Mucosa of rectum (tissue), 2 donors: ENCODE measurements around the gene ZNF575.

Experiments used
- H3K27ac ChIP-seq, 2 donors: one replicate each; pipeline ENCODE4 v1.7.0; 2013; ENCODE audit warnings: inconsistent platforms in 2 of 2, low read depth in 2 of 2, low read length in 2 of 2
- H3K27me3 ChIP-seq, 2 donors: one replicate each; pipeline ENCODE4 v1.7.0; 2013; ENCODE audit warnings: low read length in 2 of 2; ENCODE audit not compliant: control insufficient read depth in 2 of 2, insufficient read depth in 2 of 2
- H3K36me3 ChIP-seq, 2 donors: one replicate each; pipeline ENCODE4 v1.7.0; 2013; ENCODE audit warnings: low read length in 2 of 2; ENCODE audit not compliant: control insufficient read depth in 2 of 2, insufficient read depth in 2 of 2
- H3K4me1 ChIP-seq, 2 donors: one replicate each; pipeline ENCODE4 v1.7.0; 2013; ENCODE audit warnings: low read length in 2 of 2, mild to moderate bottlenecking in 1 of 2; ENCODE audit not compliant: control insufficient read depth in 2 of 2, insufficient read depth in 2 of 2
- H3K4me3 ChIP-seq, 2 donors: one replicate each; pipeline ENCODE4 v1.7.0; 2013; ENCODE audit warnings: low read length in 2 of 2
- H3K9ac ChIP-seq, 2 donors: one replicate each; pipeline ENCODE4 v1.7.0; 2013; ENCODE audit warnings: low read length in 2 of 2, low read depth in 1 of 2, mild to moderate bottlenecking in 1 of 2
- H3K9me3 ChIP-seq, 2 donors: one replicate each; pipeline ENCODE4 v1.7.0; 2013; ENCODE audit warnings: low read length in 2 of 2; ENCODE audit not compliant: control insufficient read depth in 2 of 2
- donor health status: healthy.
- donor health status: Normal muscosa, but diverticular disease.

Gene ZNF575

DNA sequence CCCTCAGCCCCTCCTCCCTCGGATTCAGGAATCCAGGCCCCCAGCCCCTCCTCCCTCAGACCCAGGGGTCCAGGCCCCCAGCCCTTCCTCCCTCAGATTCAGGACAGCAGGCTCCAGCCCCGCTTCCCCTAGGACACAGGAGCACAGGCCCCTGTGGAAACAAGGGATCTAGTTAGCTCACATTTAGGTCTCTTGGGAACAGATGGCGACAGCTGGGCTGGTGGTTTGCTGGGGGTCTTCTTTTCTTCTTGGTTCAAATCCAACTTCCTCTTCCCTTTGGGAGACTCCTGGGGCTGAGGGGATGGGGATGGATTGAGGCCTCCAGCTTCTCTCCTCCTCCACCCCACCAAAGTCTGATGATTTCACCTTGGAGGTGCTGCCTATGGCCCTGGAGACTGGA, 19.6 kb downstream of the ZNF575 start:
- no peaks in the 10 kb centered on the region for H3K27me3 ChIP-seq
- no peak overlapping the region for H3K4me3 ChIP-seq
- H3K9me3 ChIP-seq, result no peaks in the 10 kb centered on the region
- peaks cover 29 to 40% of the 10 kb centered on the region in 2 donors for H3K36me3 ChIP-seq
- no peak overlapping the region for H3K9ac ChIP-seq
- no peak overlapping the region for H3K27ac ChIP-seq
- H3K4me1 ChIP-seq, result no peaks in the 10 kb centered on the region

DNA sequence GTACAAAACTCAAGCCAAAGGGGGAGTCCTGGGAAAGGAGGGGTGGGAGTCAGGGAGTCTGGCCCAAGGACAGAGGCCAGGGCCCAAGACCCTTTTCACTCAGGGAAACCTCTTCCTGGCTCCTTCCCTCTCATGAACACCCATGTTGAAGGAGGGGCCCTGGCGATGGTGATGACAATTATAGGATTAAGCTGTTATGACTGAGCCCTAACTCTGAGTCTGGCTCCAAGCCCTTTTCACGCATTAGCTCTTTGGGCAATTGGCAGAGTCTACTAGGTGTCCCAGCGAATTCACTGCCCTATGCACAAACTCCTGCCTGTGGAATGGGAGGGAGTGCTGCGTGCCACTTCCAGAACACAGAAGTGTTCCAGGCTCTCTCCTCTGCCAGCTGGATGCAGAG, 20.7 kb downstream of the ZNF575 start:
- no peak overlapping the region for H3K9ac ChIP-seq
- H3K9me3 ChIP-seq, result no peaks in the 10 kb centered on the region
- no peaks in the 10 kb centered on the region for H3K4me1 ChIP-seq
- no peaks in the 10 kb centered on the region for H3K27me3 ChIP-seq
- no peak overlapping the region for H3K4me3 ChIP-seq
- no peak overlapping the region for H3K27ac ChIP-seq
- H3K36me3 ChIP-seq, result peaks cover 29 to 40% of the 10 kb centered on the region in 2 donors

DNA sequence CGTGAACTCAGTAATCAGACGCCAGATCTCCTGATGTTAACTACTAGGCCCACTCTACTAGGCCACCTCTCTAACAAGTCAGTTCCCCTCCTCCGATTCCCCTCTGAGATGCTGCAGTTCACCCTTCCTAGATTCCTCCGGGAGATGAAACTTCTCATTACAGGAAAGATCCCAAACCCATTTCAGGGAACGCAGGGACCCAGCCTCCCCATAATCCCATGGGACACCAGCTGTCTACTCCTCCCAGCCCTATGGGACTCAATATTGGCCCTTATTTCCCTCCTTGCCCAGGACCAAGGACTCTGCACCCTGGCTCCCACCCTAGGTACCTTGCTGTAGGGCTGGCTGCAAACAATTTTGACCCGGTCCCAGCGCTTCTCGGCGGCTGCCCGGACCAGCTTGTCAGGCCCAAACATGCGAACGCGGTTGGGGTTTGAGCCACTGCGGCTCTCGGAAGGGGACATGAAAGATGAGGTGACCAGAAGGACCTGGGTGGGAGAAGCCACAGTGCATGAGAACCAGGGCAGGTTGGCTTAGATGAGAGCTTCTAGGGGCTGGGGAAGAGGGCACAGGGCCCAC, 21.4 kb downstream of the ZNF575 start:
- H3K9ac ChIP-seq, result no peak overlapping the region
- H3K36me3 ChIP-seq, result peaks cover 29 to 40% of the 10 kb centered on the region in 2 donors
- no peak overlapping the region for H3K4me3 ChIP-seq
- H3K27ac ChIP-seq, result no peak overlapping the region
- H3K27me3 ChIP-seq, result no peaks in the 10 kb centered on the region
- H3K4me1 ChIP-seq, result no peaks in the 10 kb centered on the region
- H3K9me3 ChIP-seq, result no peaks in the 10 kb centered on the region

DNA sequence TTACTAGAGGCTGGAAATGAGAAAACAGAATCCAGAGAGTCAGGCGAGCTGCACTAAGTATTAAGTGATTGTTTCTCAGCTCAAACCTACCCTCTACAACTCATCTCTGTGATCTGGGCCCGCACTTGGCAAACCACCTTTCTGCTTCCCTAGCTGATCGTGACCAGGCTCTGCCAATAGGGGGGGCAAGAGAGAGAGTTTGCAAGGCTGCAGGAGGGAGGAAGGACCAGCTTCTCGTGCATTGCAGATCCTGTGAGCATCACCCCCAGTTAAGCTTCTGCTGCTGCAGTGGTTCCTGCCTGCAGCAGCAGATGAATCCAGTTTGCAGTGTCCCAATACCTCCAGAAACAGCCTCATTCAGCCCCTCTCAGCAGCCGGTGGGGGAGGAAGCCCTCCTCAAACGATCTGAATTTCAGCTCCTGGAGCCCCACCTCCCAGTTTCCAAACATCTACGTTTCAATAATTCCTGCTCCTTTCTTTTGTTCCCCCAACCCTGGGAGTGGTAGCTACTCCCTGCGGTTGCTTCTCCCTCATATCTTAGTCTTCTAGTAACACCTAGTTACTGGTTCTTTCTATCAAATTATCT, 22.3 kb downstream of the ZNF575 start:
- Histone ChIP-seq H3K9me3 (no peaks in the 10 kb centered on the region), H3K4me3 (no peak overlapping the region), H3K9ac (no peak overlapping the region), H3K27ac (no peak overlapping the region), H3K4me1 (no peaks in the 10 kb centered on the region), H3K36me3 (peaks cover 29 to 35% of the 10 kb centered on the region in 2 donors), H3K27me3 (no peaks in the 10 kb centered on the region)

DNA sequence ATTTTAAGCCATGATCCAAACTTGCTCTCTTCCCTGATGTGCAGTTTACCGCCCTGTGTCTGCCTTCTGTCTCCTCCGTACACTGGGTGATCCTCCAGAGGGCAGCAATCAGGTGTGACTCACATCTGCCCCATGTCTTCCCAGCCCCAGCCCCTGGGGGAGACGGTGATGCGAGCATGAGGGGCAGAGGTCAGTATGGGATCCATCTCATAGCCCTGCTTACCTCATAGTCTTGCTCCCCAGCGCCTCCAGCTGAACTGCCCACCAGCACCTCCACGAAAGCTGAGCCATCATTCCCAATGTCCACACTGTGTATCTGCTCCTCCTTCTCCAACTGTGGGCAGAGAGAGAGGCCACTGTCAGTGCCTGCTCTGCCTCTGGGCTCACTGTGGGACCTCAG, 27.7 kb downstream of the ZNF575 start:
- Histone ChIP-seq H3K36me3 (peaks cover 6 to 12% of the 10 kb centered on the region in 2 donors), H3K4me1 (peaks cover 0 to 6% of the 10 kb centered on the region in 2 donors), H3K9me3 (no peaks in the 10 kb centered on the region), H3K27ac (no peak overlapping the region), H3K9ac (no peak overlapping the region), H3K4me3 (no peak overlapping the region), H3K27me3 (no peaks in the 10 kb centered on the region)

DNA sequence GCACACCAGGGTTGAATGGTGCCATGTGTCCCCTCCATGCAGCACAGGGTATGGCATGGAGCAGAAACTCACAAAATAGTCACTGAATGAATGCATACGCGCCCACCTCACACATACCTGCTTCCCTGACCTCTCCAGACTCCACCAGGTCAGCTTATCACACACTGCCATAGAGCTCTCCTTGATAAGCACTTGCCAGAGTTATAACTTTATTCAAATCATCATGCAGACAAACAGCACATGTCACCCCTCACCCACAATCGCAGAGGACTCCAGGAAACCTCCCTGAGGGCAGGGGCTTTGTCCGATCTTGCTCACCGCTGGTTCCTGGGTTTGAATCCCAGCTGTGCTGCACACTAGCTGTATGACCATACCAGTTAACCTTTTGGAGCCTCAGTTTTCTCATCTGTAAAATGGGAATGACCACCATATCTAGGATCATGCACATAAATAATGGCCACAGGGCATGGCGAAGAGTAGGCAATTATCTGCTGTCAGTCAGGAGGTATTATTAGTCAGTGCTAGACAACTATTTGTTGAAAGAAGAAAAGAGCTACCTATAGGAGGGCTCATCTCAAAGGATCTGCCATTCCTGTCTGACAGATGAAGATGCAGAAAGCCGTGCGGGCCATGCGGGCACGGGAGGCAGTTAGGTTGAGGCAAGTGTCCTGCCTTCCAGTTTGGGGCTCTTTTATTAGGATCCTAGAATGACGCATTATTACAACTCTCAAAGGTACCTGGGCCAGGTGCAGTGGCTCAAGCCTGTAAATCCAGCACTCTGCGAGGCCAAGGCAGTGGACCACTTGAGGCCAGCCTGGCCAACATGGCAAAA, 28.4 kb downstream of the ZNF575 start:
- Histone ChIP-seq H3K4me3 (no peak overlapping the region), H3K9ac (no peak overlapping the region), H3K27ac (no peak overlapping the region)

DNA sequence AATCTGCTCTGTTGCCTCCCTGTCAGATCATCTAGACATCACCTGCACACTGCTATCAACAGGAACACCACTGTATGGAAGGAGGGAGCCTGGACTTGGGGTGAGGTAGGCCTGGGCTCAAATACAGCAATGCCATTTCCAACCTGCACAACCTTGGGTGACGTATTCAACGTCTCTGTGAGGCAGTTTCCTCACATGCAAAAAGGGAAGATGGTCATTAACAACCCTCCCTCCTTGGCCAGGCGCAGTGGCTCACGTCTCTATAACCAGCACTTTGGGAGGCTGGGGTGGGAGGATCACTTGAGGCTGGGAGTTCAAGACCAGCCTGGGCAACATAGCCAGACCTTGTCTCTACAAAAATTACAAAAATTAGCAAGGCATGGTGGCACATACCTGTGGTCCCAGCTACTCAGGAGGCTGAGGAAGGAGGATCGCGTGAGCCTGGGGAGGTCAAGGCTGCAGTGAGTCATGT, 29.3 kb downstream of the ZNF575 start:
- peak overlapping the region in 1 of 2 donors; percentile 26 for H3K4me3 ChIP-seq
- H3K9me3 ChIP-seq, result no peaks in the 10 kb centered on the region
- peak overlapping the region; percentile 57 to 80 for H3K27ac ChIP-seq
- no peak overlapping the region for H3K9ac ChIP-seq
- no peaks in the 10 kb centered on the region for H3K27me3 ChIP-seq
- H3K4me1 ChIP-seq, result peaks cover 0 to 6% of the 10 kb centered on the region in 2 donors
- peaks cover 6 to 12% of the 10 kb centered on the region in 2 donors for H3K36me3 ChIP-seq

More for the DNA sequence above, 28.4 kb downstream of the ZNF575 start:
- Histone ChIP-seq H3K36me3 (peaks cover 6 to 12% of the 10 kb centered on the region in 2 donors), H3K9me3 (no peaks in the 10 kb centered on the region), H3K27me3 (no peaks in the 10 kb centered on the region), H3K4me1 (peaks cover 0 to 6% of the 10 kb centered on the region in 2 donors)

DNA sequence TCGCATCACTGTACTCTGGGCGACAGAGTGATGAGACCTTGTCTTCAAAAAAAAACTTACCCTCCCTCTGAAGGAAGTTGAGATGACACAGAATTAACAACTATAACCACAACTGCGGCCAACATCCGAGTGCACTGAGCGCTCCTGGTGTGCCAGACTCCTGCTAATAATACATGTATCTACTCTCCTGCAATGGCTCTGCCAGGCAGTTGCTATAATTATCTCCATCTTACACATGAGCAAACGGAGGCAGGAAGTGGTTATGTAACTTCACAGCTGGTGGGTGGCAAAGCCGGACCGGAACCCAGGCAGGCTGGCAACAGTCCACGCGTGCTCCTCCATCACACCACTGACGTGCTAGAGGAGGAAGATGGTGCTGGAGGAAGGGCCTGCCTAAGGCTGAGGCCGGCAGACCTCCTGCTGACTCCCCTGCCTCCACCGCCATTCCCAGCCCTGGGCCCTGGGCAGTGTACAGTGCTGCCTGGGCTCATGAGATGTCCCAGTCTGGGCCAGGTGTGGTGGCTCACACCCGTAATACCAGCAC, 29.8 kb downstream of the ZNF575 start:
- H3K9ac ChIP-seq, result no peak overlapping the region
- peaks cover 6 to 12% of the 10 kb centered on the region in 2 donors for H3K36me3 ChIP-seq
- peak overlapping the region; percentile 57 to 80 for H3K27ac ChIP-seq
- peak overlapping the region in 1 of 2 donors; percentile 37 for H3K4me3 ChIP-seq
- H3K27me3 ChIP-seq, result no peaks in the 10 kb centered on the region
- H3K4me1 ChIP-seq, result peaks cover 0 to 6% of the 10 kb centered on the region in 2 donors
- no peaks in the 10 kb centered on the region for H3K9me3 ChIP-seq

DNA sequence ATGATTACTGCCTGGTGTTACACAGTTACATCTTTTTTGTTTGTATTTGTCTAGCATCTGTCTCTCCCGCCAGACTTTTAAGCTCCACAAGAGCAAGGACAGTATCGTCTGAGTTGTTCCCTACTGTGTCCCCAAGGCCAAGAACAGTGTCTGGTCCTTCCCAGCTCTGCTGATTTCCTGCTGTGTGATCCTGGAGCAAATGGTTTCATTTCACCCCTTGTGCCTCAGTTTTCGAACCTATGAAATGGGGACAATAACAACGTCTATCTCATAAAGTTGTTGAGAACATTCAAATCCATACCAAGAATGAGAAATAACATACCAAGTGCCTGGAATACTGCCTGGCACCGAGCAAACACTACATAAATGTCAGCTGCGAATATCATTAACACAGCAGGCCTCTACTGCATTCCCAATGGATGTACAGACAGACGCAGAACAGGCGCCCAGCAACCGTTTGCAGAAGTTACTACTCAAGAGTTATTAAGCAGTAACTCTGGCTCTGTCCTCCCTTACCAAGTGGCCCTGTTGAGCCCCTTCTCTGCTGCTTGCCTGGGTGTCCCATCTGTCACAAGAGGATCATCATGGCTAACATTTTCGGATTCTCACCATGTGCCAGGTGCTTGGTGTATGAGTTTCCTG, 30.9 kb downstream of the ZNF575 start:
- Histone ChIP-seq H3K4me1 (peaks cover 0 to 6% of the 10 kb centered on the region in 2 donors), H3K9me3 (no peaks in the 10 kb centered on the region), H3K36me3 (peaks cover 6 to 12% of the 10 kb centered on the region in 2 donors), H3K9ac (no peak overlapping the region), H3K4me3 (no peak overlapping the region), H3K27ac (no peak overlapping the region), H3K27me3 (no peaks in the 10 kb centered on the region)
